Smooth muscle cell (in vitro differentiated cells): Measurements from ENCODE around the gene LGALS9. TPM values are rescaled to one million over a fixed set of nuclear protein-coding genes. Genes with fewer than 3 reads are reported as not detected.

ENCODE experiments used
- DNase-seq: peaks from one replicate; lab custom pipeline; 2025; ENCODE audit not compliant: unreplicated experiment; lab: John Stamatoyannopoulos, UW
- H2AFZ ChIP-seq: fragments of 200-600 bp; sonication (generic); 2 replicates; pipeline ENCODE4 v1.6.0; 2016; ENCODE audit warnings: antibody characterized with exemption, low read depth, mild to moderate bottlenecking
- H3F3A ChIP-seq: fragments of 200-600 bp; sonication (generic); 2 replicates; pipeline ENCODE4 v1.6.0; 2017; ENCODE audit warnings: antibody characterized with exemption, low read depth
- H3K27ac ChIP-seq: fragments of 200-600 bp; sonication (generic); 2 replicates; pipeline ENCODE4 v1.5.1; 2016; ENCODE audit warnings: low read depth, mild to moderate bottlenecking
- H3K27me3 ChIP-seq: fragments of 200-600 bp; sonication (generic); 2 replicates; pipeline ENCODE4 v1.6.1; 2016; ENCODE audit warnings: low read depth, mild to moderate bottlenecking
- H3K36me3 ChIP-seq: fragments of 200-600 bp; sonication (generic); 2 replicates; pipeline ENCODE4 v1.5.1; 2016; ENCODE audit warnings: low read depth
- H3K4me1 ChIP-seq: fragments of 200-600 bp; sonication (generic); 2 replicates; pipeline ENCODE4 v1.5.1; 2016; ENCODE audit warnings: low read depth
- H3K4me2 ChIP-seq: fragments of 200-600 bp; sonication (generic); 2 replicates; pipeline ENCODE4 v1.6.0; 2016; ENCODE audit warnings: mild to moderate bottlenecking
- H3K4me3 ChIP-seq: fragments of 200-600 bp; sonication (generic); 2 replicates; pipeline ENCODE4 v1.5.1; 2016; ENCODE audit warnings: mild to moderate bottlenecking
- H3K79me2 ChIP-seq: fragments of 200-600 bp; sonication (generic); 2 replicates; pipeline ENCODE4 v1.6.0; 2016; ENCODE audit warnings: low read depth, mild to moderate bottlenecking
- H3K9ac ChIP-seq: fragments of 200-600 bp; sonication (generic); 2 replicates; pipeline ENCODE4 v1.6.0; 2016; ENCODE audit warnings: low read depth
- H3K9me3 ChIP-seq: fragments of 200-600 bp; sonication (generic); replicated peaks from 2 replicates; pipeline ENCODE4 v1.5.1; 2016; ENCODE audit warnings: low read depth
- H4K20me1 ChIP-seq: fragments of 200-600 bp; sonication (generic); 2 replicates; pipeline ENCODE4 v1.6.0; 2016; ENCODE audit warnings: low read depth
- whole genome bisulfite sequencing: methylation state at CpG from one replicate; pipeline ENCODE4 v1.1.7; 2016; ENCODE audit warnings: low lambda C conversion rate; 5-methylcytosine and 5-hydroxymethylcytosine counted together
- polyA plus RNA-seq: library from polyadenylated mRNA; unstranded; fragments of >200 nt; fragmentation: Nextera tagmentation; extraction: Ambion mirVana; gene quantifications from 2 replicates; pipeline ENCODE4 v1.2.1, GENCODE V29; 2016
- total RNA-seq: library from RNA; depleted of rRNA; stranded (reverse); fragments of >200 nt; gene quantifications from 2 replicates; pipeline ENCODE4 v1.2.3, GENCODE V29; 2014
- TF ChIP-seq, protein P1 (sequence below): fragments of 200-600 bp; sonication (generic); IDR thresholded peaks from 2 replicates; pipeline ENCODE4 v1.5.1; 2017; ENCODE audit warnings: borderline replicate concordance, mild to moderate bottlenecking, antibody characterized with exemption; ENCODE audit not compliant: insufficient read depth, poor library complexity, severe bottlenecking

Gene LGALS9
- total and polyA plus RNA-seq, 2 experiments from 2014 or later = 5.8 to 9.7 TPM

DNA sequence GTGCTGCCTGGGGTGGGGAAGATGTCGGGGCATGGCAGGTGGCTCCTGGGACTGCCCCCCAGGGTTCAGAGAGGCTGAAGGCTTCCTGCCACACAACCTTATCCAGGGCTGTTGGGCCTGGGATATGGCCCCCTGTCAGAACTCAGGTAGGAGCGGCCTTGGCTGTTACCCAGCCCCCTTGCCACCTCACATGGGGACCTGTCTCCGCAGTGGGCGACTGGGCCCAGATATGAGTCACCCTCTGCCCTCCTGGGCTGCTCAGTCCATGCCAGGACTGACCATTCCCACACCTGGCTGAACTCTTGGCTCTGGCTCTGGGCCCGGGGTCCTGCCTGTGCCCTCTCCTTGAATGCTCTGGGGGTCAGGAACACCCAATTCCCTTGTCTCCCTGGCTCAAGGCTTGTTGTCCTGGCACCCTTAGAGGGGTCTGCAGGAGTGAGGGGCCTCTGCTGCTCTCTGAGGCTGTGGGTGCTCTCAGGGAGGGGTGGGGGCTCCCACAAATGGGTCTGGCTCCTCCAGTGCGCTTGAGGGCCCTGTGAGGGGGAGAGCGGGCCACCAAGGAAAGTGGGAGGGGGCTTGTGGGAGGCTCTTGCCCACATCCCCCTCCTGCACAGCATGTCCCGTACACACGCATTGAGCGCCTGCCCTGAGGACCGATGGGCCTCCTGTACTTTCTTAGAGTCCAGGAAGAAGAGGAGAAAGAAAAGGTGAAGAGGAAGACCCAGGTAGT, 36.0 kb downstream of the LGALS9 start:
- Histone ChIP-seq H3K27ac (no peak overlapping the region), H3K9me3 (no peaks in the 10 kb centered on the region), H3K4me1 (no peaks in the 10 kb centered on the region), H3K4me2 (no peak overlapping the region), H3K4me3 (no peak overlapping the region), H4K20me1 (no peaks in the 10 kb centered on the region), H3K79me2 (no peaks in the 10 kb centered on the region), H2AFZ (no peak overlapping the region), H3F3A (no peaks in the 10 kb centered on the region), H3K9ac (no peak overlapping the region), H3K36me3 (no peaks in the 10 kb centered on the region), H3K27me3 (no peaks in the 10 kb centered on the region)
- TF ChIP-seq, protein P1, sequence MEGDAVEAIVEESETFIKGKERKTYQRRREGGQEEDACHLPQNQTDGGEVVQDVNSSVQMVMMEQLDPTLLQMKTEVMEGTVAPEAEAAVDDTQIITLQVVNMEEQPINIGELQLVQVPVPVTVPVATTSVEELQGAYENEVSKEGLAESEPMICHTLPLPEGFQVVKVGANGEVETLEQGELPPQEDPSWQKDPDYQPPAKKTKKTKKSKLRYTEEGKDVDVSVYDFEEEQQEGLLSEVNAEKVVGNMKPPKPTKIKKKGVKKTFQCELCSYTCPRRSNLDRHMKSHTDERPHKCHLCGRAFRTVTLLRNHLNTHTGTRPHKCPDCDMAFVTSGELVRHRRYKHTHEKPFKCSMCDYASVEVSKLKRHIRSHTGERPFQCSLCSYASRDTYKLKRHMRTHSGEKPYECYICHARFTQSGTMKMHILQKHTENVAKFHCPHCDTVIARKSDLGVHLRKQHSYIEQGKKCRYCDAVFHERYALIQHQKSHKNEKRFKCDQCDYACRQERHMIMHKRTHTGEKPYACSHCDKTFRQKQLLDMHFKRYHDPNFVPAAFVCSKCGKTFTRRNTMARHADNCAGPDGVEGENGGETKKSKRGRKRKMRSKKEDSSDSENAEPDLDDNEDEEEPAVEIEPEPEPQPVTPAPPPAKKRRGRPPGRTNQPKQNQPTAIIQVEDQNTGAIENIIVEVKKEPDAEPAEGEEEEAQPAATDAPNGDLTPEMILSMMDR = no peak
- WGBS = 90% methylated on average over 11 of the region's 11 CpGs
- no peak for DNase-seq

DNA sequence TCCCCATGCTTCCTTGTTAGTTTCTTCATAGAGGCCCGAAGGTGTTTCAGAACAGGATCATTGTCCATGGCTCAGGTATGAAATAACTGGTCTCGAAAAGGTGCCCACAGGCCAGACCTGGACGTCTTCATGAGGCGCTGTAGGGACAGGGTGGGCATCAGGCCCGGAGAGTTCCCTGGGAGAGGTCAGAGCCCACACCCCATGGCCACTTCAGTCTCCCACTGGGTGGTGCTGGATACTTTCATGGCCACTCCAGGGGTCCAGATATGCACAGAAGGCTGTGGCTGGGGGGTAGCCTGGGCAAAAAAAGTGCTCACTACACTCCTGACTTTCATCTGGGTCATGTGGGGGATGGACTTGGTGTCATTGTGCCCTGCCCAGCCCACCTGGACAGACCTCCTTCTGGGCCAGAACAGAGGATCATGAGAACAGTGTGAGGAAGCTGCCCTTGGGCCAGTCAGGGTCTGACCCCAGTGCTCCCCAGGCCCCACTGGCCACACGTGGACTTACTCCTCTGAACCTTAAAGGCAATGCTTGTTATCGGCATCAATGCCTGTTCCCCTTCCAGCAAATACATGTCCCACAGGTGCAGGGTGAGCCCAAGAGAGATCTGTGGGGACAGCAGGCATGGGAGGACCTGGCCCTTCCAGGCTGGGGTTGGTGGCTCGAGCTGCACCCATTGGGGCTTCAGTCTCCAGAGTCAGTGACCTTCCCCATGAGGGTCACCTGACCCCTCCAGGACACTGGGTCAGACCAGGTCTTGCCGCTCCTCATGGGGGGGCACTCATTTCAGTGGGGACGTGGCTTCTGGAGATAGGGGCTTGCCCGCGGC, 36.9 kb downstream of the LGALS9 start:
- 85% methylated on average over 12 of the region's 12 CpGs for WGBS
- TF ChIP-seq, protein P1 = no peak
- H3K4me1 ChIP-seq = no peaks in the 10 kb centered on the region
- no peaks in the 10 kb centered on the region for H3K79me2 ChIP-seq
- H3K4me3 ChIP-seq = no peak overlapping the region
- no peaks in the 10 kb centered on the region for H3F3A ChIP-seq
- no peaks in the 10 kb centered on the region for H3K36me3 ChIP-seq
- H3K9ac ChIP-seq = no peak overlapping the region
- H3K4me2 ChIP-seq = no peak overlapping the region
- H3K27ac ChIP-seq = no peak overlapping the region
- H3K9me3 ChIP-seq = no peaks in the 10 kb centered on the region
- no peaks in the 10 kb centered on the region for H4K20me1 ChIP-seq
- no peaks in the 10 kb centered on the region for H3K27me3 ChIP-seq
- DNase-seq = no peak
- no peak overlapping the region for H2AFZ ChIP-seq

DNA sequence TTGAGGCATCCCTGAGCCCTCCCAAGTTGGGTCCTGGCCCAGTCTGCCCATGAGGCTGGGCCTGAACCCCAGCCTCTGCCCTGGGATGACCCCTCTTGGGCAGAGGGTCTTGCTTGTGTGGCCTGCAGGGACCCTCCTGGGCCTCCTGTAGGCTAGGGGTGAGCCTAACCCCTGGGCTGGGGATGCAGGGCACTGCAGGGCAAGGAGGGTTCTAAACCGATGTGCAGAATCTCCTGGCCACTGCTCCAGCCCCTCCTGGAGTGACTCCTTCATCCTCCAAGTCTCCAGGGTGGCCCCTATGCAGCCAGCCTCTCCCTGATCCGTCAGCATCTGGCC, 37.5 kb downstream of the LGALS9 start:
- Histone ChIP-seq H2AFZ (no peak overlapping the region), H3K4me2 (no peak overlapping the region), H3K27me3 (no peaks in the 10 kb centered on the region), H3K79me2 (no peaks in the 10 kb centered on the region), H3K9ac (no peak overlapping the region), H3K4me3 (no peak overlapping the region), H3K9me3 (no peaks in the 10 kb centered on the region), H3K27ac (no peak overlapping the region), H3K4me1 (no peaks in the 10 kb centered on the region), H3F3A (no peaks in the 10 kb centered on the region), H4K20me1 (no peaks in the 10 kb centered on the region), H3K36me3 (no peaks in the 10 kb centered on the region)
- TF ChIP-seq, protein P1 = no peak
- DNase-seq = no peak
- 60% methylated on average over 2 of the region's 2 CpGs for WGBS
